ENCODE data around the gene PPP3CB. TPM values are rescaled to one million over a fixed set of nuclear protein-coding genes. Genes with fewer than 3 reads are reported as not detected.

PPP3CB gene
- total RNA-seq (ENCODE audit: low replicate concordance), result 34.8 and 42.4 TPM in 2 replicates
- long read RNA-seq, partial matches to known transcripts, result 7 of 15 reads
- long read RNA-seq, other reads (novel, unspliced or antisense), result 8 of 15 reads

DNA sequence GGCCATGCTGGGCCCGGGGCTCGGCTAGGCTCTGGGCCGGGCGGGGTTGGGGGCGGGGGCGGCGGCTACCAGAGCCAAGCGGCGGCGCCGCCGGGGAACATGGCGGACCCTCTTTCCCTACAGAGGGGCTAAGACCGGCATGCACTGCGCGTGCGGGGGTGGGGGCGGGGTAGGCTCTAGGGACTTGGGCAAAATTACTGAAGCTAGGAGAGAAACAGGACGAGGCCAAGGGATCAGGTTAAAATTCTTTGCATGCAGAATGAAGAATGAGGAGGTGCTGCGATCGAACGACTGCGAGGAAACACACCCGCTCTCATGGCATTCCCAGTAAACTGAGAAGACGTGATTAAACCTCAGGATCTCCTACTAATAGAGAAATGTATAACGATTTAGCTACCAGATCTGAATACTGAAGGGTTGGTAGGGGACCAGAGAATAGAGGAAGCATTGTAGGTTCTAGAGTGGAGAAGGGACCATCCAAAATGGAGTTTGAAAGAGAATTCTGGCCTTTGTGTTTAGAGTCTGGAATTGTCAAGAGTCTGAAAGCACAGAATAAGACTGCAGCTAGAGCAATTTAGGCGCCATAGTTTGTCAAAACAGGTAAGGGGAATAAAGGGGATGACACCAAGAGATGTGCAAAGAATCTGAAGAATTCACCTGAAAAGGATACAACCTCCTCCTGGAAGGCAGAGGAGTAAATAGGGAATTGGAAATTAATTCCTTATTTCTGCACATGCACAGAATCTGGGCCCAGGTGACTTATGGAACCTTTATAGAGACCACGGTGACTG, at the start of gene PPP3CB:
Gene PPP3CB (minus strand): TSS at position 141 of the 791 bp plus-strand sequence. CDS start 135 bp downstream, at position 6.
- peak; percentile 84 for DNase-seq (ENCODE audit: extremely low spot score, unreplicated experiment)
- Mint-ChIP-seq H3K4me1 (ENCODE audit: unreplicated experiment) (peaks cover 28% of the 10 kb centered on the region), H3K27me3 (no peaks in the 10 kb centered on the region), H3K4me3 (peak within 1 kb of the TSS; percentile 95), H3K36me3 (peaks cover 22% of the 10 kb centered on the region), H3K27ac (peak within 1 kb of the TSS; percentile 94), H3K9me3 (no peaks in the 10 kb centered on the region)
- TF ChIP-seq, protein P1, sequence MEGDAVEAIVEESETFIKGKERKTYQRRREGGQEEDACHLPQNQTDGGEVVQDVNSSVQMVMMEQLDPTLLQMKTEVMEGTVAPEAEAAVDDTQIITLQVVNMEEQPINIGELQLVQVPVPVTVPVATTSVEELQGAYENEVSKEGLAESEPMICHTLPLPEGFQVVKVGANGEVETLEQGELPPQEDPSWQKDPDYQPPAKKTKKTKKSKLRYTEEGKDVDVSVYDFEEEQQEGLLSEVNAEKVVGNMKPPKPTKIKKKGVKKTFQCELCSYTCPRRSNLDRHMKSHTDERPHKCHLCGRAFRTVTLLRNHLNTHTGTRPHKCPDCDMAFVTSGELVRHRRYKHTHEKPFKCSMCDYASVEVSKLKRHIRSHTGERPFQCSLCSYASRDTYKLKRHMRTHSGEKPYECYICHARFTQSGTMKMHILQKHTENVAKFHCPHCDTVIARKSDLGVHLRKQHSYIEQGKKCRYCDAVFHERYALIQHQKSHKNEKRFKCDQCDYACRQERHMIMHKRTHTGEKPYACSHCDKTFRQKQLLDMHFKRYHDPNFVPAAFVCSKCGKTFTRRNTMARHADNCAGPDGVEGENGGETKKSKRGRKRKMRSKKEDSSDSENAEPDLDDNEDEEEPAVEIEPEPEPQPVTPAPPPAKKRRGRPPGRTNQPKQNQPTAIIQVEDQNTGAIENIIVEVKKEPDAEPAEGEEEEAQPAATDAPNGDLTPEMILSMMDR (conservative IDR thresholded peaks at IDR 0.05), result no peak

DNA sequence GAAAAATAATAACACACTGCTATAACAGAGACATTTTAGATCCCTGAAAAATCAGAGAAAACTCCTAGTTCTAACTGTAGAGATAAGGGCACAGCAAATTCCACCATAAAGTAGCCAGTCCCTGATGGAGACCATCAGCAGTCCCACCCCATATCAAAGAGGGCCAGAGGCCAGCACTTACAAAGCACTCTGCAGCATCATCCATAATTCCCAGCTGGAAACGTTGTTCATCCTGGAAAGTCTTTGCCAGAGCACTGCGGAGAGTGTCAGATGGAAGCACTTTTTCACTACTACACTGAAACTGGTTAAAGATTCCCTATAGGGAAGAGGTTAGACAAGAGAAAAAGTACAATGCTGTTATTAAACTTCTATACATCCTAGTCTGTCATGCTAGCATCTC, 49.5 kb upstream of the PPP3CB start:
- Mint-ChIP-seq H3K36me3 (peaks cover 23% of the 10 kb centered on the region), H3K27me3 (no peaks in the 10 kb centered on the region), H3K4me1 (ENCODE audit: unreplicated experiment) (no peaks in the 10 kb centered on the region), H3K27ac (no peak overlapping the region), H3K4me3 (no peak overlapping the region), H3K9me3 (no peaks in the 10 kb centered on the region)
- no peak for DNase-seq (ENCODE audit: extremely low spot score, unreplicated experiment)
- TF ChIP-seq, protein P1 (conservative IDR thresholded peaks at IDR 0.05), result no peak

DNA sequence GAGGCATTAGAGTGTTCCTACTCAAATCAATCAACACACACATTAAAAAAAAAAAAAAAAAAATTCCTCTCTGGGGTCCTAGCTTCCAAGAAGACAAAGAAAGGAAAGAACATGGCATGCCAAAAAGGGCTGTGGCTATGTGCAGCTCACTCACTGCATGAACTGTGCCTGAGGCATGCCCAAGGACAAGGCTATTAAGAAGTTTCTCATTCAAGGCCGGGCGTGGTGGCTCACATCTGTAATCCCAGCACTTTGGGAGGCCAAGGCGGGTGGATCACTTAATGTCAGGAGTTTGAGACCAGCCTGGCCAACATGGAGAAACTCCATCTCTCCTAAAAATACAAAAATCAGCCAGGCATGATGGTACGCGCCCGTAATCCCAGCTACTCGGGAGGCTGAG, 41.9 kb upstream of the PPP3CB start:
- H3K4me3 Mint-ChIP-seq, result no peak overlapping the region
- TF ChIP-seq, protein P1 (conservative IDR thresholded peaks at IDR 0.05), result no peak
- H3K27ac Mint-ChIP-seq, result peak overlapping the region; percentile 37
- H3K36me3 Mint-ChIP-seq, result peaks cover 24% of the 10 kb centered on the region
- no peaks in the 10 kb centered on the region for H3K4me1 Mint-ChIP-seq (ENCODE audit: unreplicated experiment)
- H3K9me3 Mint-ChIP-seq, result no peaks in the 10 kb centered on the region
- no peak for DNase-seq (ENCODE audit: extremely low spot score, unreplicated experiment)
- no peaks in the 10 kb centered on the region for H3K27me3 Mint-ChIP-seq

DNA sequence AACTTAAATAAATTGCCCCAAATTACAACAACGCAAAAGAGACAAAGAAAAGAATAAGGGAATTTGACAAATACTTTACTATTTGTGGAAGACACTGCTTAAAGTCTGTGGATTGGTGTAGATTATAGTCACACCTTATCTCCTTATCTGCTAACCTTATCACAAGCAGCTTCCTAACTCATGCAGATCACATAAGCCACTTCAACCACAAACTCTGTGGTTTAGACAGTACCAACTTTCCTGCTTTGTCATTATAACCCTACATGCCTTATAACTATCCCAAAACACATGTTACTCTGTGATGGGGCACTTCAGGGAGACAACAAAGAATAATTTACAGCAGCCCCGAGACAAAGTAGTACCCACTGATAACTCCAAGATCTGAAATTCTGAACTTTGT, 41.5 kb upstream of the PPP3CB start:
- no peaks in the 10 kb centered on the region for H3K27me3 Mint-ChIP-seq
- TF ChIP-seq, protein P1 (conservative IDR thresholded peaks at IDR 0.05), result no peak
- no peak for DNase-seq (ENCODE audit: extremely low spot score, unreplicated experiment)
- H3K9me3 Mint-ChIP-seq, result no peaks in the 10 kb centered on the region
- H3K4me3 Mint-ChIP-seq, result no peak overlapping the region
- H3K36me3 Mint-ChIP-seq, result peaks cover 24% of the 10 kb centered on the region
- H3K27ac Mint-ChIP-seq, result peak overlapping the region; percentile 37
- no peaks in the 10 kb centered on the region for H3K4me1 Mint-ChIP-seq (ENCODE audit: unreplicated experiment)

DNA sequence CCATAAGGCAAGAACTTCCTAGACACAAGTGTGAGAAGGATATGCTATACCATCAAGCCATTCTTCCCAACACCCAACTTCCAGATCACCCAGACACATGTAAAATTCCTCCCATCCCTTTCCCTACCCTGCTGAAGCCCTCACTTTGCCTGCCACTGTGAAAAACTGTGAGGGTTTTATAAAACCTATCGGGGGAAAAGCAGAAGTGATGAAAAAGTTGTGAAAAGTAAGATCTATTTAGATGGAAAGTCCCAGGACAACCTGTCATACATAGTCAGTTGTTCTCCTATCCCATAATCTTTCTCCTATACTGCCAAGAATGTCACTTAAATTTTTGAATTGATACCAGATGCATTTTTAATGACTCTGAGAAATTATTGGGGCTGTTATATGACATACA, 39.0 kb upstream of the PPP3CB start:
- no peak for DNase-seq (ENCODE audit: extremely low spot score, unreplicated experiment)
- TF ChIP-seq, protein P1 (conservative IDR thresholded peaks at IDR 0.05), result no peak
- H3K36me3 Mint-ChIP-seq, result peaks cover 19% of the 10 kb centered on the region
- peak overlapping the region; percentile 52 for H3K4me3 Mint-ChIP-seq
- no peaks in the 10 kb centered on the region for H3K4me1 Mint-ChIP-seq (ENCODE audit: unreplicated experiment)
- H3K27me3 Mint-ChIP-seq, result no peaks in the 10 kb centered on the region
- H3K9me3 Mint-ChIP-seq, result no peaks in the 10 kb centered on the region
- peak overlapping the region; percentile 74 for H3K27ac Mint-ChIP-seq
